MM.1S (cell line): ENCODE measurements around the gene FBXO42.

Experiments used
- DNase-seq: peaks from one replicate; pipeline ENCODE4 v3.0.0-alpha.2; 2015
- H2AFZ ChIP-seq: fragments of 300-600 bp; sonication (generic); 2 replicates; pipeline ENCODE4 v1.6.0; 2016; ENCODE audit warnings: antibody characterized with exemption, low read length
- H3F3A ChIP-seq: fragments of 300-600 bp; sonication (generic); 2 replicates; pipeline ENCODE4 v1.6.1; 2016; ENCODE audit warnings: mild to moderate bottlenecking, antibody characterized with exemption, low read length, moderate library complexity, mixed read lengths; ENCODE audit not compliant: insufficient read depth
- H3K27ac ChIP-seq: fragments of 300-600 bp; sonication (generic); 2 replicates; pipeline ENCODE4 v1.5.1; 2016; ENCODE audit warnings: mild to moderate bottlenecking, low read length
- H3K27me3 ChIP-seq: fragments of 300-600 bp; sonication (generic); replicated peaks from 2 replicates; pipeline ENCODE4 v1.6.0; 2016; ENCODE audit warnings: low read length; ENCODE audit not compliant: insufficient read depth
- H3K36me3 ChIP-seq: fragments of 300-600 bp; sonication (generic); replicated peaks from 2 replicates; pipeline ENCODE4 v1.6.1; 2016; ENCODE audit warnings: mild to moderate bottlenecking, low read length, mixed read lengths; ENCODE audit not compliant: insufficient read depth
- H3K4me1 ChIP-seq: fragments of 300-600 bp; sonication (generic); 2 replicates; pipeline ENCODE4 v1.6.1; 2016; ENCODE audit warnings: low read length, mixed read lengths
- H3K4me2 ChIP-seq: fragments of 300-600 bp; sonication (generic); 2 replicates; pipeline ENCODE4 v1.6.0; 2016; ENCODE audit warnings: low read depth, low read length
- H3K4me3 ChIP-seq: fragments of 300-600 bp; sonication (generic); 2 replicates; pipeline ENCODE4 v1.5.1; 2016; ENCODE audit warnings: low read length, mixed read lengths
- H3K79me2 ChIP-seq: fragments of 300-600 bp; sonication (generic); 2 replicates; pipeline ENCODE4 v1.6.1; 2016; ENCODE audit warnings: mixed run types, low read length, mixed read lengths
- H3K9ac ChIP-seq: fragments of 300-600 bp; sonication (generic); 2 replicates; pipeline ENCODE4 v1.6.1; 2016; ENCODE audit warnings: low read length, mixed read lengths
- H3K9me2 ChIP-seq: fragments of 300-600 bp; sonication (generic); replicated peaks from 2 replicates; pipeline ENCODE4 v1.6.1; 2016; ENCODE audit warnings: mild to moderate bottlenecking, low read length, mixed read lengths; ENCODE audit not compliant: insufficient read depth
- H3K9me3 ChIP-seq: fragments of 300-600 bp; sonication (generic); replicated peaks from 2 replicates; pipeline ENCODE4 v1.6.1; 2016; ENCODE audit warnings: mild to moderate bottlenecking, low read length, mixed read lengths; ENCODE audit not compliant: insufficient read depth
- H4K20me1 ChIP-seq: fragments of 300-600 bp; sonication (generic); 2 replicates; pipeline ENCODE4 v1.6.1; 2016; ENCODE audit warnings: mild to moderate bottlenecking, low read length, moderate library complexity, mixed read lengths; ENCODE audit not compliant: insufficient read depth
- CTCF ChIP-seq: fragments of 300-600 bp; sonication (generic); IDR thresholded peaks from 2 replicates; pipeline ENCODE4 v1.5.1; 2016; ENCODE audit warnings: antibody characterized with exemption, low read length, mixed read lengths
- EZH2 ChIP-seq: fragments of 300-600 bp; sonication (generic); optimal IDR thresholded peaks from 2 replicates; pipeline ENCODE3; 2017; ENCODE audit warnings: low read depth, mild to moderate bottlenecking, antibody characterized with exemption, low read length, mixed read lengths
- EZH2phosphoT487 ChIP-seq: fragments of 300-600 bp; sonication (generic); IDR thresholded peaks from 2 replicates; pipeline ENCODE4 v1.6.1; 2018; ENCODE audit warnings: antibody characterized with exemption, low read length

The FBXO42 gene

DNA sequence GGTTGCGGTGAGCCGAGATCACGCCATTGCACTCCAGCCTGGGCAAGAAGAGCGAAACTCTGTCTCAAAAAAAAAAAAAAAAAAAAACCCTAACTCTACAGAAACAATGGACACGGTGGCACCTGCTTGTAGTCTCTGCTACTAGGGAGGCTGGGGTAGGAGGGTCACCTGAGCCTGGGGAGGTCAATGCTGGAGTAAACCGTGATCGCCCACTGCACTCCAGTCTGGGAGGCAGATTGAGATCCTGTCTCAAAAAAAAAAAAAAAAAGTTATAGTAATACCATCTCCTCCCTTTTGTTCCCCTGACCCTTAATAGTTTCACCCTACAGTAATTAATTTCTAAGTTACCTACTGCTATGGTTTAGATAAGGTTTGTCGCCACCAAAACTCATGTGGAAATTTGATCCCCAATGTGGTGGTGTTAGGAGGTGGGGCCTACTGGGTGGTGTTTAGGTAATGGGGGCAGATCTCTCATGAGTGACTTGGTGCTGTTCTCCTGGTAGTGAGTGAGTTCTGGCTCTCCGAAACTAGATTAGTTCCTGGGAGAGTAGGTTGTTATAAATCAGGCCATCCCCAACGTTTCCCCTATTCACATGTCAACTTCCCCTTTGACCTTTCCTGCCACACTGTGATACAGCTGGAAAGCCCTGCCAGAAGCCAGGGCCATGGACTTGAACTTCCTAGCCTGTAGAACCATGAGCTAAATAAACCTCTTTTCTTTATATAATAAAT lies 9.8 kb downstream of the FBXO42 start:
- no peak for DNase-seq
- Histone ChIP-seq H3K9me2 (no peaks in the 10 kb centered on the region), H3K27me3 (no peaks in the 10 kb centered on the region), H4K20me1 (no peaks in the 10 kb centered on the region), H3K36me3 (no peaks in the 10 kb centered on the region), H3K4me2 (no peak overlapping the region), H3K27ac (no peak overlapping the region), H3K4me3 (no peak overlapping the region), H3K79me2 (peaks cover 76% of the 10 kb centered on the region), H3K4me1 (no peaks in the 10 kb centered on the region), H3K9me3 (no peaks in the 10 kb centered on the region), H3F3A (no peaks in the 10 kb centered on the region), H3K9ac (no peak overlapping the region), H2AFZ (no peak overlapping the region)
- TF ChIP-seq EZH2: no peak
- no peak for TF ChIP-seq EZH2phosphoT487
- no peak for TF ChIP-seq CTCF

DNA sequence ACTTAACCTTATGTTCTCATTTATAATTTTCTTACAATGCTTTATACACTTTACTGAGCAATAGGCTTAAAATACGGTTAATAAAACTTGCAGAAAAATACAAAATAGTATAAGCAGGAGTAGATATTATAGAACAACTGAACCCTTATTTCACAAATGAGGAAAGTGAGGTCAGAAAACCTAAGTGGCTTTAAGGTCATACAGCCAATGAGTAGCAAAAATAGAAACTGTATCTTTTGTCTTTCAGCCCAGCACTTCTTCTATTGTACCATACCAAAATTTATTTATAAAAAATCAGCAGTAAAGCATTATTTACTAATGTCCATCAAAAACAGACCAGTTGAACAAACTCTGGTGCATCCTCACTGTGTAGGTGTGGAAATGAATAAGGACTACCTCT lies 11.6 kb downstream of the FBXO42 start:
- TF ChIP-seq EZH2 (no peak), CTCF (no peak), EZH2phosphoT487 (no peak)
- Histone ChIP-seq H3K4me3 (no peak overlapping the region), H3K27me3 (no peaks in the 10 kb centered on the region), H4K20me1 (no peaks in the 10 kb centered on the region), H3K36me3 (no peaks in the 10 kb centered on the region), H3K4me1 (no peaks in the 10 kb centered on the region), H2AFZ (no peak overlapping the region), H3K9me2 (no peaks in the 10 kb centered on the region), H3K4me2 (no peak overlapping the region), H3F3A (no peaks in the 10 kb centered on the region), H3K9me3 (no peaks in the 10 kb centered on the region), H3K79me2 (peaks cover 73% of the 10 kb centered on the region), H3K27ac (no peak overlapping the region), H3K9ac (no peak overlapping the region)
- DNase-seq: no peak

GRCh38 chr1:16338961-16339360 lies 13.3 kb downstream of the FBXO42 start:
- no peaks in the 10 kb centered on the region for H3K27me3 ChIP-seq
- no peak for TF ChIP-seq CTCF
- no peak for TF ChIP-seq EZH2
- TF ChIP-seq EZH2phosphoT487: no peak
- H3K4me2 ChIP-seq: no peak overlapping the region

More at GRCh38 chr1:16338961-16339360, 13.3 kb downstream of the FBXO42 start:
- no peaks in the 10 kb centered on the region for H3F3A ChIP-seq
- H3K9ac ChIP-seq: no peak overlapping the region
- no peak overlapping the region for H2AFZ ChIP-seq
- H3K79me2 ChIP-seq: peaks cover 69% of the 10 kb centered on the region
- H3K36me3 ChIP-seq: no peaks in the 10 kb centered on the region
- no peaks in the 10 kb centered on the region for H3K9me3 ChIP-seq
- no peak for DNase-seq
- no peaks in the 10 kb centered on the region for H4K20me1 ChIP-seq
- no peak overlapping the region for H3K4me3 ChIP-seq
- H3K27ac ChIP-seq: no peak overlapping the region
- H3K4me1 ChIP-seq: no peaks in the 10 kb centered on the region
- no peaks in the 10 kb centered on the region for H3K9me2 ChIP-seq
